Upper lobe of left lung (tissue), 4 donors: ENCODE data around the gene IL10RB.
A peak's percentile ranks its signal among the peaks of the same experiment; 100 is the strongest.

ENCODE experiments used
- POLR2A ChIP-seq, 4 donors: fragments of 450-650 bp; IDR thresholded peaks; one replicate each; pipeline ENCODE4 v1.5.1; 2016 to 2017; ENCODE audit warnings: antibody characterized with exemption in 4 of 4, mild to moderate bottlenecking in 2 of 4
- POLR2AphosphoS5 ChIP-seq, 2 donors: sonication (generic); formaldehyde crosslinking; IDR thresholded peaks; one replicate each; pipeline ENCODE4 v1.5.1; 2017; ENCODE audit warnings: antibody characterized with exemption in 2 of 2
- TF ChIP-seq, protein P1 (sequence below), 6 experiments: fragments of 450-650 bp in 4 of 6; fragments of 200-600 bp in 2 of 6; sonication (generic) in 2 of 6; IDR thresholded peaks; one replicate each; pipeline ENCODE4 v1.5.1; 2016 to 2019; ENCODE audit warnings: antibody characterized with exemption in 6 of 6

DNA sequence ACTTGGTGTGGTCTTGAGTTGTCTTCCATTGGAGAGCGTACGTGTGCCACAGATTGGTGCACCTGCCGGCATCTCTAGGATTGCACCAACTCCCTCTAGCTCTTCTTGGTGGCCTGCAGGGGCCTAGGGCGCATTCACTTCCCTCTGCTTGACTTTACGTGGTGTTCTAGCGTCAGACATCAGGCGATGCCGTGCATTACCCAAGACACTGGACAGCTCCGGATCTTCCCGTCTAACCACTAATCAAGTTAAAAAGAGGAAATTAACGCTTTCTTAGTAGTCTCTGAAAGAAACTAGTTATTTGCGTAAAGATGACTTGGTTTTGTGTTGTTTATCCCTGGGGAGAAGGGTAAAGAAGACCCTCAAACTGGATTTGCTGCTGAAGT is 510 bp upstream of the IL10RB start:
- TF ChIP-seq POLR2A (IDR thresholded peaks at IDR 0.05) (no peak), POLR2AphosphoS5 (IDR thresholded peaks at IDR 0.05) (peak; percentile 27 to 58)
- TF ChIP-seq, protein P1, sequence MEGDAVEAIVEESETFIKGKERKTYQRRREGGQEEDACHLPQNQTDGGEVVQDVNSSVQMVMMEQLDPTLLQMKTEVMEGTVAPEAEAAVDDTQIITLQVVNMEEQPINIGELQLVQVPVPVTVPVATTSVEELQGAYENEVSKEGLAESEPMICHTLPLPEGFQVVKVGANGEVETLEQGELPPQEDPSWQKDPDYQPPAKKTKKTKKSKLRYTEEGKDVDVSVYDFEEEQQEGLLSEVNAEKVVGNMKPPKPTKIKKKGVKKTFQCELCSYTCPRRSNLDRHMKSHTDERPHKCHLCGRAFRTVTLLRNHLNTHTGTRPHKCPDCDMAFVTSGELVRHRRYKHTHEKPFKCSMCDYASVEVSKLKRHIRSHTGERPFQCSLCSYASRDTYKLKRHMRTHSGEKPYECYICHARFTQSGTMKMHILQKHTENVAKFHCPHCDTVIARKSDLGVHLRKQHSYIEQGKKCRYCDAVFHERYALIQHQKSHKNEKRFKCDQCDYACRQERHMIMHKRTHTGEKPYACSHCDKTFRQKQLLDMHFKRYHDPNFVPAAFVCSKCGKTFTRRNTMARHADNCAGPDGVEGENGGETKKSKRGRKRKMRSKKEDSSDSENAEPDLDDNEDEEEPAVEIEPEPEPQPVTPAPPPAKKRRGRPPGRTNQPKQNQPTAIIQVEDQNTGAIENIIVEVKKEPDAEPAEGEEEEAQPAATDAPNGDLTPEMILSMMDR (IDR thresholded peaks at IDR 0.05) = peak in 2 of 6 experiments; percentile 10 to 26
